NOMO-1 treated with DMSO at 0.1 percent for 48 hours (cell line): ENCODE data around the gene DIPK2B.

Experiments
- DNase-seq: peaks from one replicate; lab custom pipeline; 2025; ENCODE audit not compliant: unreplicated experiment; lab: John Stamatoyannopoulos, UW

Gene DIPK2B, protein sequence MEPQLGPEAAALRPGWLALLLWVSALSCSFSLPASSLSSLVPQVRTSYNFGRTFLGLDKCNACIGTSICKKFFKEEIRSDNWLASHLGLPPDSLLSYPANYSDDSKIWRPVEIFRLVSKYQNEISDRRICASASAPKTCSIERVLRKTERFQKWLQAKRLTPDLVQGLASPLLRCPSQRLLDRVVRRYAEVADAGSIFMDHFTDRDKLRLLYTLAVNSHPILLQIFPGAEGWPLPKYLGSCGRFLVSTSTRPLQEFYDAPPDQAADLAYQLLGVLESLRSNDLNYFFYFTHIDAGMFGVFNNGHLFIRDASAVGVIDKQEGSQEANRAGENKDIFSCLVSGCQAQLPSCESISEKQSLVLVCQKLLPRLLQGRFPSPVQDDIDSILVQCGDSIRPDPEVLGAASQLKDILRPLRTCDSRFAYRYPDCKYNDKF

DNA sequence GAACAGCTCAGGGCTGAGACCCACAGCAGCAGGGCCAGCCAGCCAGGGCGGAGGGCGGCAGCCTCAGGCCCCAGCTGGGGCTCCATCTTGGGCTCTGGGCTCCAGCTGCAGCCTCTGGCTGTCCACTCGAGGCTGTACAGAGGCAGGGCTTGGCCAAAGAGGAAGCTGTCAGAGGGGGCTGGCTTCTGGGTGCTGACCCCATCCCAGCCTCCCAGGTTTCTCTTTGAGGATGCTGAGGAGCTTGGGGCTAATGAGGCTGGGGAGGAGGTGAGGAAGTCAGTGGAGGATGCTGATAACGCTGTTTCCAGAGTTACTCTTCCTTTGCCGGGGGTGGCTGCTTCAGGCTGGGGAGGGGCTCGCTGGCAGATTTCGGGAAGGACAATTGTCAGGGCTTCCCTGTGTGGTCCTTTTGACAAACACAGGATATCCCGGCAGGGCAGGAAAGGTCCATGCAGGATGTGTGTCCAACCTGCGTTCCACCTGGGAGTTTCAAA lies at the start of gene DIPK2B:
DIPK2B (minus strand) TSS at position 136 of the 494 bp plus-strand sequence; CDS start at position 86, 50 bp downstream.
- no peak for DNase-seq

DNA sequence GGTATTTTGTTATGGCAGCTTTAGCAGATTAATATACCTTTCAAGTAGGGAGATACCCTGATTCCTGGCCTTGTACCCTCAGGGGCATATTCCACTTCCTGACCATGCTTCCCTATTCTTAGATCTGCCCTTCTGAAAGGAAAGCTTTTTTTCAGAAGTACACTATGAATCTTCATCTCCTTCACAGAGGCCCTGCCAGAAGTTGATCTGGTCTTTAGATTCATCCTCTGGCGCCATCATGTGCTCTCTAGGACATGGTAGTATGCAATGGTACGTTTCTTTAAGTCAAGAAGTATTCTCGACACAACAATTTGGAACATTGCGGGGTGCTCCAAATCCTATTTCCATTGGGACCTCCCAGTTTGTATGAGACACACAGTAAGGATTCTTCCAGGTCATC lies 39.6 kb upstream of the DIPK2B start:
- DNase-seq = no peak

DNA sequence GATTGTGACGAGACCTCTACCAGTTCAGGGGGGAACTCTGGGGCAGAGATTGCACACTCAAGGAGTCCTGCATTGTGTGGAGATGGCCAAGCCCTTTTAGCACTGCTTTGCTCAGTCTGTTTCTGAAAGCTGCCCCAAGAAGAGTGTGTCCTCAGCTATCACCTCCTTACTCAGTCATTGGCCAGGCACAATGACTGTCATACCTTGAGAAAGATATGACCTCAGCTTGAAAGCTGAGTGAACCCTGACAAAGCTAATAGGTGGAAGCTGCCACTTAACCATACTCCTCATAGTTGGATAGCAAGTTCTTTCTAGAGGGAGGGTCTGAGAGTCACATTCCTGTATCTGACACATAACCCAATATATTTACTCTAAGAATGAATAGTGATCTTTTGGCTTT lies 37.8 kb upstream of the DIPK2B start:
- DNase-seq = no peak

DNA sequence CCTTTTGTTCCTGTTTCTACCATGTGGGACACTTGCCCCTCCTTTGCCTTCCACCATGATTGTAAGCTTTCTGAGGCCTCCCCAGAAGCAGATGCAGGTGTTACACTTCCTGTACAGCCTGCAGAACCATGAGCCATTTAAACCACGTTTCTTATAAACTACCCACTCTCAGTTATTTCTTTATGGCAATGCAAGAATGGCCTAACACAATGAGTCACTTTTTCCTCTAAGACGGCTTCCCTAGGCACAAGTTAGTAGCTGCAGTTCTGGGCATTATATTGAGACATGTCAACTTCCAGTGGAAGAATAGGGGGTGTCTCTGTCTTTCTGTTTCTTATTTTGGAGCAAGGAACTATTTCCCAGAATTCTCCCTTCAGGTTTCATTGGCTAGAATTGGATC lies 32.9 kb upstream of the DIPK2B start:
- no peak for DNase-seq

DNA sequence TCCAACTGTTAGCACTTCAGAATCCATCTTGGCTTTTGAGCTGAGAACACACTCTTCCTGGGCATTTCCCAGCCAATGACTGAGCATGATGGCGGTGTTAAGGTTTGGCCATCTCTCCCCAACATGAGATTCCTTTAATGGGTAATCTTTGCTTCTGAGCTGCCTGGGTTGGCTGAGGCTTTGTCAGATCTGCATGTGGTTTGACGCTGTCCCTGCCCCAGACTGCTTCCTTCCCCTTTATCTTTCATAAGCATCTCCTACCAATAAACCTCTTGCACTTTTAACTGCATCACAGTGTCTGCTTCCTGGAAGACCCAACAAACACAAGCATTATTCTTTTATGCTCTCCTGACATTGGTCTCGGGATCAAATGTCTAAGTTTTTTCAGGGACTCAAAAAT lies 31.5 kb upstream of the DIPK2B start:
- DNase-seq = peak; percentile 28

DNA sequence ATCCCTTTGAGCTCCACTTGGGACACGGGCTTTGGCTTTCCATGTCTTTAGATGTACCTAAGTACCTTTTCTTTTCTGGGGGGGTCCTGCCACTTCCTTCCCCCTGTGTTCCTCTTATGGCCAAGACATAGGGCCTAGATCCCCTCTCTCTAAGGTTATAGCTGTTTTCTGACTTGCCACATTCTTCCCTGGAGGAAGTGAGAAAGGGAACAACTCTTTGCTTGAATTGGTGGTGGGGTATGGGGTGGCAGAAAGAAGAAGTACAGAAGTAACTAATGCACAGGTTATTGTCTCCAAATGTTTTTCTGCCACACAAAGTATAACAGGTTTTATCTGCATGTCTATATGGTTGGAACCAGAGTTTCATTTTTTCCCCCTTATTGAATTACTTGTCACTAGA lies 29.7 kb upstream of the DIPK2B start:
- DNase-seq = peak; percentile 82

DNA sequence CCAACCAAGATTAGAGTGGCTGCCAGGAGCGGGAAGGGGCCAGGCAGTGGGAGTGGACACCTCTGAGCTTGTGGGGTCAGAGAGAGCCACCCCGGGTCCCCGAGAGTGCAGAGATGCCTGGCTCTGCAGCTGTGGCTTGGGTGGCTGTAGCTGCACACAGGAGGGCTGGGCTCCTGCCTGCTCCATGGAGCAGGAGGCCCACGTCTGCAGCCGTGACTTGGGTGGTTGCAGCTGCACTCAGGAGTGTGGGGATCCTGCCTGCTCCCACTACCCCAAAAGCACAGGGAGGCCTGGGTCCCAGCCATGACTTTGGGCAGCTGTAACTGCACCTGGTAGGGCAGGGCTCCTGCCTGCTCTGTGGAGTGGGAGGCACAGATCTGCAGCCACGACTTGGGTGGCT lies 28.7 kb upstream of the DIPK2B start:
- DNase-seq = no peak

DNA sequence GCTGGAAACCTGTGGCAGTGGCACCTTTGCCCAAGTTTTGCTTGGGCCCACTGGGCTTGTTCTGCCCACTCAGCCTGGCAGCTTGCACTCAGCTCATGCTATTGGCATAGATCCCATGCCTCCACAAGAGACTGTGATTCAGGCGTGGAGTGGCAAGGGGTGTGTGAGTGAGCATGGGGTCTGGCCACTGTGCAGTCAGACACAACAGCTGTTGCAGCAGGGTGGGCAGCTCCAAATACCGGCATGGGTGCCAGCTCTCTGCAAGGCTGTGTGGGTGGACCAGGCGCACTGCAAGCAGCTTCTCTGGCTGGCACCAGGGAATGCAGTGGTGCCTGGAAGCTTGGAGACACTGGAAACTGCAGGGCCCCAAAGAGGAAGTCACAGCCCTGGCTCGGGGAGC lies 27.4 kb upstream of the DIPK2B start:
- no peak for DNase-seq

DNA sequence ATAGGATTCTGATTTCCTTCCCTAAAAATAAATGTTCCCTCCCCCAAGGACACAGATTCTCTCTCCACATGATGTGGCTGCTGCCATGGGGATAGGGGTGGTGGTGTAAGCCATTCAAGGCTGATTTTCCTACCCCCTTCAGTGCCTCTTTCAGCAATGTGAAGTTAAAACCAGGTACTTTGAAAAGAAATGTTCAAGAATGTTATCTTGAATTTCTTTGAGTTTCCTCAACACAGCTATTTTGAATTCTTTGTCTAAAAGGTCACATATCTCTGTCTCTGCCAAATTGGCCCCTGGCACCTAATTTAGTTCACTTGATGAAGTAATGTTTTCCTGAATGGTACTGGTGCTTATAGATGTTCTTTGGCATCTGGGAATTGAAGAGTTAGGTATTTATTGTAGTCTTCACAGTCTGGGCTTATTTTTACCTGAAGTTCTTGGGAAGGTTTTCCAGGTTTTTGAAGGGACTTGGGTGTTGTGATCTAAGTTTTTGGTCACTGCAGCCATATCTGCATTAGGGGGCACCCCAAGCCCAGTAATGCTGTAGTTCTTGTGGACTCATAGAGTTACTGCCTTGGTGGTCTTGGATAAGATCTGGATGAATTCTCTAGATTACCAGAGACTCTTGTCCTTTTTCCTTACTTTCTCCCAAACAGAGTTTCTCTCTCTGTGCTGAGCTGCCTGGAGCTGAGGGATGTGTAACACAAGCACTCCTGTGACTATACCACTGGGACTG lies 7.6 kb upstream of the DIPK2B start:
- no peak for DNase-seq

DNA sequence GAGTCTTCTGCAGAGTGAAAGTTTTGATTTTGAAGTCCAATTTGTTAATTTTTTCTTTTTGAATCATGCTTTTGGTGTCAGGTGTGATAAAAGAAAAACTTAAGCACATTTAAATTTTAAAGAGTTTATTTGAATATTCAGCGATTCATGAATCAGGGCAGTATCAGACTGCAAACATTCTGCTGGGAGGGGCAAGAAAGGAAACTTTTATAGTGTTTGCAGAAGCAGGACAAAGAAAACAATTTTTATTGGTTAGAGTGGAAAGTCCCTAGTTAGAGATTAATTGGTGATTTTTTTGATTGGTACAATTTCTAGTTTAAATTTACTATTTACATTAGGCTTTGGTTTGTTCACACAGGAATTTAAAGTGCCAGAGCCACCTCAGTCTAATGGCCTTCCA lies 1.5 kb upstream of the DIPK2B start:
- no peak for DNase-seq

DNA sequence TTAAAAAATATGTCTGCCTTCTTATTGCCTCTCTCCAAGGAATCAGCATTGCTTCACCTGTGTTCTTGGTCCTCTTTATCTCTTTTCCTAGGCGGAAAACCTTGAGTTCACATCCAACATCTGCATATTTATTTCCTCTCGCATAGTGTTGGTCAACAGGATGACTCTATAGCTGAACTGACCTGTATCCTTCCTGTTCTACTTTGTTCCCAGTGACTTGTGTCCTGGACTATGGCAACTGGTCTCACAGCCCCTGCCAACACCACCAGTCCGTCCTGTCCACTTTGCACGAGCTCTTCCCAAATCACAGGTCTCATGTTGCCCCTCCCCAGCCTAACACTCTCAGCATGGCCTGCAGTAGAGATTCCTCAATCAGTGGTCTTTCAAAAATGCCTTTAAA lies 2.0 kb downstream of the DIPK2B start:
- no peak for DNase-seq

DNA sequence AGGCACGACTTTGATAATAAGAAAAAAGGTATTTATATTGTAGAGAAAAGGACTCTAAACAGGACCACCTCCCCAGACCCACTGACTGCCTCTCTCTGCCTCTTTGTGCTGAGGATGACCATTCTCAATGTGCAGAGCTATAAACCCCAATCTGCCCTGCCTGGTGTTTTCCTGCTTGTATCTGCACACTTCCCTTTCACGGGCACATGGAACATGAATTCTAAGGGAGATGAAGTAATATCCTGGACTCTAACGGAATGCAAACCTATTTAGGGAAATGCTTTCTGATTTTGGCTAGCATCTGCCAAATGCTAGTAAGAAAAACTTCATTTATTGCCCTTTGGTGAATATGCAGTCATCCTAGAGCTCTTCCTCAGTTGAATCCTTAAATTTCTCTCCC lies 2.4 kb downstream of the DIPK2B start:
- DNase-seq = no peak

DNA sequence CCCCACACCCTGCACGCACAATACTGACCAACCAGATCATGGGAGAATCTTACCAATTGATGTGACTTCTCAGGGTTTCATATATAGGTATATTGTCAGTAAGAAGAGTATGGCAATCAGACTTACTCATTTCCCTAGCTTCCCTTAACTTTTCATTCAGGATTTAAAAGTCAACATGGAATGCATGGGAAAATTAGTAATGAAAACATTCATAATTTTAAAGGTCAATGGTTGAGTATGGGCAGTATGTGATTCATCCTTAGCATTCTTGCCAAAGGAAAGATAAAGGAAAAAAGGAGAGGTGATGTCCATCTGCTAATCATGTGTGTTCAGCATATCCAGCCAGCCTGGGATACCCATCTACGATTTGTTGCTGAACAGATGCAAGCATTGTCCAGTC lies 4.0 kb downstream of the DIPK2B start:
- no peak for DNase-seq

DNA sequence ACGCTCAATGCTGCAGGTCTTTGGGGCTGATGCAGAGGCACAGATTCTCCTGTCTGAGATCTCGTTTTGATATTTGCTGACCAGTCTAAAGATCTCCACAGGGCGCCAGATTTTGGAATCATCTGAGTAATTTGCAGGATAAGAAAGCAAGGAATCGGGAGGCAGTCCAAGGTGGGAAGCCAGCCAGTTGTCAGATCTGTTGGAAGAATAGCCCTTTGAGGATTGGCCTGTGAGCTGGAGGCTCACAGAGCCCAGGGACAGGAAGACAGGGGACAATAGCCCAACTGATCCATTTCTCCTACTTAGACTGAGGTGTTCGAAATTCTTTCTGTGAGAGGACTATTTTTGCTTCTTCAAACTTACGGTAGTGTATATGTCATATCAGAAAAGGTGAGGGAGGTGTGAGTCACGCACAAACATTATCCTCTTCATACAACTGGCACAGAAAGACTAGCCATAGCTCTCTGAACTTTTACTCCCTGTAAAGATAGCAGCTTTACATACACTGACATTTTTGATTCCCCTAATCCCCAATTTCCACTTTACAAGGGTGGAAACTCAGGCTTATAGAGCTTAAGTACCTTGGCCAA lies 8.8 kb downstream of the DIPK2B start:
- no peak for DNase-seq

DNA sequence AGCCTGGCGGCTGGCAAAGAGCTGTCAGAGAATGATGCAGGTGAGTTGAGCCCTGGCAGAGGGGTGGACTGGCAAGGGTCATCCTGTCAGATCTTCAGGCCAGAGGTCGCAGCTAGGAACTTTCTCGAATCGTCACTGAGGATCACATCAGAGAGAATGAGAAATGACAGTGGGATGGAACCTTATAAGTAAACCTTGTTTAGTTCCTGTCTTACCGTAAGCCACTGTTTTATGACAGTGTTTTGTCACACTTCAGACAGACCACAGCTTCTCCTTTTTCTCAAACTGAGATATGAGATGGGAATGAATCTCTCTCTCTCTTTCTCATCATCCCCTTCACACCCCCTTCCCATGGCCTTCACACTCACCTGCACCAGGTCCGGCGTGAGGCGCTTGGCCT lies 9.3 kb downstream of the DIPK2B start:
- peak; percentile 88 for DNase-seq

DNA sequence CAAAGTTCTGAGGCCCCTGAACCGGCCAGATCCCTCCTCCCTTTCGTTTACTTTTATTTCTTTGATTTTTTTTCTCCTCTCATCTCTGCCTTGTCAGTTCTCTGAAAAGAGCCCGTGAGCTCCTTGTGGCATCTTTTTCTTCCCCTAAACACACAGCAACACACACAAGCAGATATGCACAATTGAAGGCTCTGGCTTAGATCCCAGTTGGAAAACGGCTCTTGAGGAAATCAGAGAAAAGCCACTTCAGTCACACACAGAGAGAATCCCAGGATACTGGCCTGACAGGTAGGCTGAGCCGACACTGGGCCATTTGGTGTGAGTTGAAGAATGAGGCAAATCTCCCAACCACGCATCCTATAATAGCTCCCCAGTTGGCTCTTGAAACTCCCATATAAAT lies 12.9 kb downstream of the DIPK2B start:
- no peak for DNase-seq

DNA sequence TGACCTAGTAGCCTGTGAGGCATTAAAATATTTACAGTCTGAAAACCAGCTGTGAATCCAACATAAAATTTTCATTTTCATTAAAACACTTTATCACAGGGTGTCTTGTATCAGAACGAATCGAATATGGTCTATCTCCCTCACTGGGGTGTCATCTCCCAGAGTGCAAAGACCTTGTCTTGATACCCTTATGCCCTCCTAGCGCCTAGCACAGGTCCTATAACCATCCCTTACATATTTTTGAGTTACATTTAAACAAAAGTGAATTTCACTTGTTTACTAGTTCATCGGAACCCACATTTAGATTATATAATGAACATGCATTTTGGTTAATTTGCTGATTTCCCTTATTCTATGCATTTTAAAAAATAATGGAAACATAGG lies 14.0 kb downstream of the DIPK2B start:
- DNase-seq = no peak

DNA sequence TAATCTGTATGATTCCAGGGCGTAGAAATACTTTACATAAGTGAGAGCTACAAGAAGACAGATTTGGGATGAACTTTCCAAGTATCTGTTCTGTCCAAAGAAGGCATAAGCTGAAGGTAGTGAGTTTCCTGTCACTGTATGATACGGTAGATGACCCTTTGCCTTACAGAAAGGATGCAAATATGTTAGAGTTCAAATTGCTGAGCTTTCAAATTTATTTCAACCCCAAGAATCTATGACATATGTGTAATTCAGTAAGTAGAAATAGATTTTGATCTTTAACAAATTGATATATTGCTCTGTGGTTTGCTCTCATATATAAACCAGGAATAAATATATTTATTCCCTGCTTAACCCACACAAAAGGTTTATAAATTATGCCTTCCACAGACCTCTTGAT lies 16.5 kb downstream of the DIPK2B start:
- DNase-seq = no peak

DNA sequence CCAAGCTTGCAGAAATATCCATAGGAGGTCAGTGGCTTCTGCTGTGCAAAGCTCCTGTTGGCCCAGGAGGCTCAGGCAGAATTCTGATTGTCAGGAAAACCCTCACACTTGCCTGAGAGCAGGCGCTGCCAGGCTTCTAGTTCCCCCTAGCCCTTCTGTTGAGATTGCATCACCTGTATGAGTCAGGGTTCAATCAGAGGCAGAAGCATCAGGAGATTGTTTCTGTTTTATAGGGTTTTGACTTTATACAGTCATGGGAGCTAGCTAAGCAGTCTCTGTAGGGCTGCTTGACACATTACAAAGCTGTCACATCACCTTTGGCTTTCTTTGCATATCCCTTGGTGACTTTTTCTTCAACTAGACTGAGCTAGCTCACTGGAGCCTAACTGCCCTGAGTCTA lies 27.8 kb downstream of the DIPK2B start:
- peak; percentile 79 for DNase-seq

DNA sequence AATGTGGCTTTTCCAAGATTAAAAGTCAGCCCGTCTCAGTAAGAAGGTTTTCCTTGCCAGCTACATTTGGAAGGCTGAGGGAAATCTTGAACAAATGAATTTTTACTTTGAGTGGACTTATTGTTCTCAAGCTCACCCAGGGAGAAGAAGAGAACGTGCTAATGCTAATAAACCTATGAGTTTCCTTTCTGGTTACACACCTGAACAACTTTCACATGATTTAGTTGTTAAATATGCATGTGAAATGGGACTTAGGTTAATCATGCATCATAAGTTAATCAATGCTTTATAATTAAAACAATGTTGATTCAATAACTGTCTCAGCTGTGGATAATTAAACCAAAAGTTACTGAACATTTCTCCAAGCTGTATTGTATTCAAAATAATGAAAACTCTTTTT lies 33.9 kb downstream of the DIPK2B start:
- no peak for DNase-seq

DNA sequence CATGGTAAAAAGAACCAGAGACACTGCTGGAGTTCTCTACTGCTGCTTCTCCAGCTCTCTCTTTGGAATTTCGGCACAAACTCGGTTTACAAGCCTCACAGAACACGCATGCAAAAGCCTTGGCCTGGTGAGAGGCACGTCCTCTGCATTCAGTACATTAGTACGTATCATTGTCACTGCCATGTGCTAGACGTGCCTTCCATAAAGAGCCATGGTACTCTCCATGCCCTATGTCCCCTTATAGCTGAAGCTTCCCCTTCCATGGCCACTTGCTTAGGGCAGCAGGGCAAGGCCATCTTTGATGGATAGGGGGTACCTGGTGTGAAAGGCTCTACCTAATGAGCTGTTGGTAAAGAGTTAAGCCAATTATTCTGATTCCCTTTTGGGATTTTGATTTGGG lies 35.0 kb downstream of the DIPK2B start:
- no peak for DNase-seq

DNA sequence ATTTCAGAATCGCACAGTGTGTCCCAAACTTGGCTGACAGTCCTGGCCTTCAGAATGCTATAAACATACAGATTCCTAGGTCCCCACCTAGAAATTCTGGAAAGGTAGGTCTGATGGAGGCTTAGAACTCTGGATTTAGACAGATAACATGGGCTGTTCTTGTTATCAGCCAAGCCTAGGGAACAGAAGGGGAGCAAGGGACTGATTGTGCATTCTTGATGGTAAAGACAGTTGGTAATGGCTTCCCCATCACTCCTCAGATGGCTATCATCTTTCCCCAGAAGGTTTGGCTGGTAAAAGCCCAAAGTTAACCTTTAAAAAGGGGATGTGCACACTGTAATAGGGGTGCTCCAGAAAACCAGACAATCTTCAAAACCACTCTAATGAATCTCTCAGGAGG lies 35.7 kb downstream of the DIPK2B start:
- no peak for DNase-seq
